SK-N-SH treated with all-trans-retinoic acid at 6 μM for 48 hours (cell line): Measurements from ENCODE around the gene SGPP1.

Source experiments
- ARNTL ChIP-seq: fragments of 450-650 bp; formaldehyde crosslinking; IDR thresholded peaks from 2 replicates; pipeline ENCODE4 v1.5.0; 2020; ENCODE audit warnings: low read depth, mild to moderate bottlenecking, moderate library complexity, borderline replicate concordance
- CREB5 ChIP-seq: fragments of 250-450 bp; sonication (Bioruptor Pico); IDR thresholded peaks from 2 replicates; pipeline ENCODE4 v1.5.1; 2020; ENCODE audit warnings: low read depth, mild to moderate bottlenecking, moderate library complexity
- CSDC2 ChIP-seq: fragments of 250-450 bp; sonication (Bioruptor Pico); IDR thresholded peaks from 2 replicates; pipeline ENCODE4 v1.5.0; 2020; ENCODE audit warnings: mild to moderate bottlenecking, moderate library complexity
- GLIS3 ChIP-seq: fragments of 250-450 bp; sonication (Bioruptor Pico); IDR thresholded peaks from 2 replicates; pipeline ENCODE4 v1.5.0; 2020; ENCODE audit warnings: mild to moderate bottlenecking, moderate library complexity
- ISL1 ChIP-seq: fragments of 250-450 bp; sonication (Bioruptor Pico); IDR thresholded peaks from 2 replicates; pipeline ENCODE4 v2.1.2; 2022; ENCODE audit warnings: mild to moderate bottlenecking, moderate library complexity
- OSR1 ChIP-seq: fragments of 250-450 bp; sonication (Bioruptor Pico); IDR thresholded peaks from 2 replicates; pipeline ENCODE4 v1.8.0; 2022; ENCODE audit warnings: moderate library complexity, mild to moderate bottlenecking, inconsistent platforms
- PATZ1 ChIP-seq: fragments of 250-450 bp; sonication (Bioruptor Pico); IDR thresholded peaks from 2 replicates; pipeline ENCODE4 v1.8.0; 2020; ENCODE audit warnings: mild to moderate bottlenecking, moderate library complexity, borderline replicate concordance
- PPARA ChIP-seq: fragments of 250-450 bp; sonication (Bioruptor Pico); IDR thresholded peaks from 2 replicates; pipeline ENCODE4 v1.5.0; 2020; ENCODE audit warnings: mild to moderate bottlenecking, borderline replicate concordance
- RARB ChIP-seq: fragments of 250-450 bp; sonication (Bioruptor Pico); IDR thresholded peaks from 2 replicates; pipeline ENCODE4 v1.8.0; 2021; ENCODE audit warnings: mild to moderate bottlenecking, moderate library complexity
- TCF4 ChIP-seq: fragments of 250-450 bp; sonication (Bioruptor Pico); IDR thresholded peaks from 2 replicates; pipeline ENCODE4 v1.8.0; 2021; ENCODE audit warnings: mild to moderate bottlenecking, moderate library complexity, borderline replicate concordance
- ZFP3 ChIP-seq: fragments of 250-450 bp; sonication (Bioruptor Pico); IDR thresholded peaks from 2 replicates; pipeline ENCODE4 v1.5.0; 2020; ENCODE audit warnings: mild to moderate bottlenecking, moderate library complexity
- ZFP30 ChIP-seq: fragments of 450-650 bp; formaldehyde crosslinking; IDR thresholded peaks from 2 replicates; pipeline ENCODE4 v1.5.0; 2022; ENCODE audit warnings: mild to moderate bottlenecking, moderate library complexity
- ZNF565 ChIP-seq: fragments of 450-650 bp; formaldehyde crosslinking; conservative IDR thresholded peaks from 2 replicates; pipeline ENCODE4 v1.5.0; 2020; ENCODE audit warnings: low read depth, mild to moderate bottlenecking, moderate library complexity
- ZNF70 ChIP-seq: fragments of 450-650 bp; formaldehyde crosslinking; IDR thresholded peaks from 2 replicates; pipeline ENCODE4 v1.5.0; 2020; ENCODE audit warnings: mild to moderate bottlenecking, moderate library complexity

- TF ChIP-seq RARB (CRISPR knock-in tag), result no peak
- TF ChIP-seq CREB5, result no peak
- no peak for TF ChIP-seq ZNF565 (CRISPR knock-in tag)
- TF ChIP-seq PATZ1 (CRISPR knock-in tag), result no peak
- no peak for TF ChIP-seq PPARA
- TF ChIP-seq ZNF70 (CRISPR knock-in tag), result no peak
- no peak for TF ChIP-seq ZFP3 (CRISPR knock-in tag)
- no peak for TF ChIP-seq ISL1 (CRISPR knock-in tag)
- no peak for TF ChIP-seq OSR1 (CRISPR knock-in tag)
- TF ChIP-seq GLIS3 (CRISPR knock-in tag), result no peak
- TF ChIP-seq TCF4 (CRISPR knock-in tag), result no peak
- TF ChIP-seq ARNTL (CRISPR knock-in tag), result no peak
- TF ChIP-seq CSDC2 (CRISPR knock-in tag), result no peak
- TF ChIP-seq ZFP30, result no peak
These were observed 22.2 kb downstream of the SGPP1 start for GRCh38 chr14:63705561-63706070.
